ENCODE data around the gene PIEZO1. TPM values are rescaled to one million over a fixed set of nuclear protein-coding genes. Genes with fewer than 3 reads are reported as not detected.

The PIEZO1 gene
- total RNA-seq, 1 donor from 2014 or later: 37.7 TPM

- peaks cover 4% of the 10 kb centered on the region for H3K4me1 Mint-ChIP-seq (ENCODE audit: low read depth)
- H3K27ac Mint-ChIP-seq: no peak overlapping the region
- DNase-seq (ENCODE audit: low spot score, unreplicated experiment): no peak
- H3K27me3 Mint-ChIP-seq: no peaks in the 10 kb centered on the region
- H3K9me3 Mint-ChIP-seq (ENCODE audit: low read depth): no peaks in the 10 kb centered on the region
- no peak for TF ChIP-seq CTCF (IDR thresholded peaks at IDR 0.05; ENCODE audit: unreplicated experiment)
- H3K36me3 Mint-ChIP-seq (ENCODE audit: insufficient read depth): no peaks in the 10 kb centered on the region
- no peak overlapping the region for H3K4me3 Mint-ChIP-seq (ENCODE audit: low read depth)
Measured at GRCh38 chr16:88815227-88815626, 30.2 kb upstream of the PIEZO1 start.

GRCh38 chr16:88814144-88814502 lies 29.1 kb upstream of the PIEZO1 start:
- H3K9me3 Mint-ChIP-seq (ENCODE audit: low read depth): no peaks in the 10 kb centered on the region
- H3K36me3 Mint-ChIP-seq (ENCODE audit: insufficient read depth): no peaks in the 10 kb centered on the region
- H3K27me3 Mint-ChIP-seq: no peaks in the 10 kb centered on the region
- DNase-seq (ENCODE audit: low spot score, unreplicated experiment): no peak
- no peak for TF ChIP-seq CTCF (IDR thresholded peaks at IDR 0.05; ENCODE audit: unreplicated experiment)
- H3K4me1 Mint-ChIP-seq (ENCODE audit: low read depth): peaks cover 4% of the 10 kb centered on the region
- H3K27ac Mint-ChIP-seq: no peak overlapping the region
- no peak overlapping the region for H3K4me3 Mint-ChIP-seq (ENCODE audit: low read depth)

- no peaks in the 10 kb centered on the region for H3K27me3 Mint-ChIP-seq
- no peak overlapping the region for H3K27ac Mint-ChIP-seq
- H3K36me3 Mint-ChIP-seq (ENCODE audit: insufficient read depth): no peaks in the 10 kb centered on the region
- peak overlapping the region; percentile 34 for H3K4me3 Mint-ChIP-seq (ENCODE audit: low read depth)
- H3K4me1 Mint-ChIP-seq (ENCODE audit: low read depth): peaks cover 4% of the 10 kb centered on the region
- H3K9me3 Mint-ChIP-seq (ENCODE audit: low read depth): no peaks in the 10 kb centered on the region
- TF ChIP-seq CTCF (IDR thresholded peaks at IDR 0.05; ENCODE audit: unreplicated experiment): no peak
- DNase-seq (ENCODE audit: low spot score, unreplicated experiment): no peak
Measured at GRCh38 chr16:88813269-88814143, 28.5 kb upstream of the PIEZO1 start.

GRCh38 chr16:88812513-88813268 lies 27.7 kb upstream of the PIEZO1 start:
- peak overlapping the region; percentile 75 for H3K4me3 Mint-ChIP-seq (ENCODE audit: low read depth)
- no peaks in the 10 kb centered on the region for H3K27me3 Mint-ChIP-seq
- H3K36me3 Mint-ChIP-seq (ENCODE audit: insufficient read depth): no peaks in the 10 kb centered on the region
- TF ChIP-seq CTCF (IDR thresholded peaks at IDR 0.05; ENCODE audit: unreplicated experiment): peak; percentile 10
- DNase-seq (ENCODE audit: low spot score, unreplicated experiment): no peak
- H3K9me3 Mint-ChIP-seq (ENCODE audit: low read depth): no peaks in the 10 kb centered on the region
- peaks cover 4% of the 10 kb centered on the region for H3K4me1 Mint-ChIP-seq (ENCODE audit: low read depth)
- H3K27ac Mint-ChIP-seq: peak overlapping the region; percentile 96

GRCh38 chr16:88811769-88812512 lies 26.9 kb upstream of the PIEZO1 start, which contains the start of gene APRT:
APRT (minus strand) TSS chr16:88811928; CDS start chr16:88811899, 29 bp downstream.
- Mint-ChIP-seq H3K27me3 (no peaks in the 10 kb centered on the region), H3K4me3 (ENCODE audit: low read depth) (peak within 1 kb of the TSS; percentile 85), H3K4me1 (ENCODE audit: low read depth) (peaks cover 4% of the 10 kb centered on the region), H3K27ac (peak within 1 kb of the TSS; percentile 99), H3K9me3 (ENCODE audit: low read depth) (no peaks in the 10 kb centered on the region), H3K36me3 (ENCODE audit: insufficient read depth) (no peaks in the 10 kb centered on the region)
- DNase-seq (ENCODE audit: low spot score, unreplicated experiment): peak; percentile 97
- peak; percentile 43 for TF ChIP-seq CTCF (IDR thresholded peaks at IDR 0.05; ENCODE audit: unreplicated experiment)
